ENCODE results near the gene CAPN12.
A peak's percentile ranks its signal among the peaks of the same experiment; 100 is the strongest.

- TF ChIP-seq POLR2AphosphoS5 (IDR thresholded peaks at IDR 0.05) (peak; percentile 87 to 96), POLR2A (IDR thresholded peaks at IDR 0.05; ENCODE audit: low read depth) (no peak)
- TF ChIP-seq, protein P1, sequence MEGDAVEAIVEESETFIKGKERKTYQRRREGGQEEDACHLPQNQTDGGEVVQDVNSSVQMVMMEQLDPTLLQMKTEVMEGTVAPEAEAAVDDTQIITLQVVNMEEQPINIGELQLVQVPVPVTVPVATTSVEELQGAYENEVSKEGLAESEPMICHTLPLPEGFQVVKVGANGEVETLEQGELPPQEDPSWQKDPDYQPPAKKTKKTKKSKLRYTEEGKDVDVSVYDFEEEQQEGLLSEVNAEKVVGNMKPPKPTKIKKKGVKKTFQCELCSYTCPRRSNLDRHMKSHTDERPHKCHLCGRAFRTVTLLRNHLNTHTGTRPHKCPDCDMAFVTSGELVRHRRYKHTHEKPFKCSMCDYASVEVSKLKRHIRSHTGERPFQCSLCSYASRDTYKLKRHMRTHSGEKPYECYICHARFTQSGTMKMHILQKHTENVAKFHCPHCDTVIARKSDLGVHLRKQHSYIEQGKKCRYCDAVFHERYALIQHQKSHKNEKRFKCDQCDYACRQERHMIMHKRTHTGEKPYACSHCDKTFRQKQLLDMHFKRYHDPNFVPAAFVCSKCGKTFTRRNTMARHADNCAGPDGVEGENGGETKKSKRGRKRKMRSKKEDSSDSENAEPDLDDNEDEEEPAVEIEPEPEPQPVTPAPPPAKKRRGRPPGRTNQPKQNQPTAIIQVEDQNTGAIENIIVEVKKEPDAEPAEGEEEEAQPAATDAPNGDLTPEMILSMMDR (IDR thresholded peaks at IDR 0.05): no peak
These were observed 52.3 kb downstream of the CAPN12 start for GRCh38 chr19:38691938-38692457.

Data from esophagus muscularis mucosa (tissue), 3 donors.